GM23248 (cell line): ENCODE measurements around the gene EXOC3L1.

Source experiments
- EZH2 ChIP-seq: fragments of 200-600 bp; sonication (generic); IDR thresholded peaks from 2 replicates; pipeline ENCODE4 v1.6.1; 2018; ENCODE audit warnings: antibody characterized with exemption, mild to moderate bottlenecking; ENCODE audit not compliant: insufficient read depth, poor library complexity, severe bottlenecking
- EZH2phosphoT487 ChIP-seq: fragments of 200-600 bp; sonication (generic); IDR thresholded peaks from 2 replicates; pipeline ENCODE4 v1.6.1; 2018; ENCODE audit warnings: antibody characterized with exemption, moderate library complexity, mild to moderate bottlenecking, low read depth; ENCODE audit not compliant: insufficient read depth

GRCh38 chr16:67238806-67239470 lies 49.0 kb upstream of the EXOC3L1 start:
- TF ChIP-seq EZH2phosphoT487 (no peak), EZH2 (no peak)
